Mucosa of rectum (tissue), 2 donors: ENCODE results near the gene GM2A.

Source experiments
- H3K27ac ChIP-seq, 2 donors: one replicate each; pipeline ENCODE4 v1.7.0; 2013; ENCODE audit warnings: inconsistent platforms in 2 of 2, low read depth in 2 of 2, low read length in 2 of 2
- H3K27me3 ChIP-seq, 2 donors: one replicate each; pipeline ENCODE4 v1.7.0; 2013; ENCODE audit warnings: low read length in 2 of 2; ENCODE audit not compliant: control insufficient read depth in 2 of 2, insufficient read depth in 2 of 2
- H3K36me3 ChIP-seq, 2 donors: one replicate each; pipeline ENCODE4 v1.7.0; 2013; ENCODE audit warnings: low read length in 2 of 2; ENCODE audit not compliant: control insufficient read depth in 2 of 2, insufficient read depth in 2 of 2
- H3K4me1 ChIP-seq, 2 donors: one replicate each; pipeline ENCODE4 v1.7.0; 2013; ENCODE audit warnings: low read length in 2 of 2, mild to moderate bottlenecking in 1 of 2; ENCODE audit not compliant: control insufficient read depth in 2 of 2, insufficient read depth in 2 of 2
- H3K4me3 ChIP-seq, 2 donors: one replicate each; pipeline ENCODE4 v1.7.0; 2013; ENCODE audit warnings: low read length in 2 of 2
- H3K9ac ChIP-seq, 2 donors: one replicate each; pipeline ENCODE4 v1.7.0; 2013; ENCODE audit warnings: low read length in 2 of 2, low read depth in 1 of 2, mild to moderate bottlenecking in 1 of 2
- H3K9me3 ChIP-seq, 2 donors: one replicate each; pipeline ENCODE4 v1.7.0; 2013; ENCODE audit warnings: low read length in 2 of 2; ENCODE audit not compliant: control insufficient read depth in 2 of 2
- donor health status: healthy.
- donor health status: Normal muscosa, but diverticular disease.

Gene GM2A

DNA sequence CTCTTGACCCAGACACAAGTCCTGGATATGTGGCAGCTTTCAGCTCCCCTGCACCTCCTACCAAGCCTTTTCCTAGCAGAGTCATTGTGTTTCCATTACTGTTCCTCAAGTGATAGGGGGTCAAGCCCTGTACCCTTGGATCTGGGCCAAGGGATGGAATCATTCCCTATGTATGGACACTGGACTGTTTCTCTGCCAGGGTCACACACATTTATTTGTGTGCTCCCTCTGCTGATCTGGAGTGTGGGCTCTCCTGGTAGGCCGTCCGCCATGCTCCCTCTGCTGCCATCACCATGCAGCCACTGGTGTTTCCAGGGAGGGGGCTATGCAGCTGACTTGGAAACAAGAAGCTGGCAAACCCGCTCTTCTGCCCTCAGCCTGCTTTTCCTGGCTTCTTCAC is 9.5 kb downstream of the GM2A start:
- H3K36me3 ChIP-seq: peaks cover 10 to 20% of the 10 kb centered on the region in 2 donors
- H3K4me3 ChIP-seq: no peak overlapping the region
- no peak overlapping the region for H3K27ac ChIP-seq
- no peaks in the 10 kb centered on the region for H3K27me3 ChIP-seq
- no peaks in the 10 kb centered on the region for H3K9me3 ChIP-seq
- H3K4me1 ChIP-seq: peaks cover 3 to 5% of the 10 kb centered on the region in 2 donors
- H3K9ac ChIP-seq: no peak overlapping the region

DNA sequence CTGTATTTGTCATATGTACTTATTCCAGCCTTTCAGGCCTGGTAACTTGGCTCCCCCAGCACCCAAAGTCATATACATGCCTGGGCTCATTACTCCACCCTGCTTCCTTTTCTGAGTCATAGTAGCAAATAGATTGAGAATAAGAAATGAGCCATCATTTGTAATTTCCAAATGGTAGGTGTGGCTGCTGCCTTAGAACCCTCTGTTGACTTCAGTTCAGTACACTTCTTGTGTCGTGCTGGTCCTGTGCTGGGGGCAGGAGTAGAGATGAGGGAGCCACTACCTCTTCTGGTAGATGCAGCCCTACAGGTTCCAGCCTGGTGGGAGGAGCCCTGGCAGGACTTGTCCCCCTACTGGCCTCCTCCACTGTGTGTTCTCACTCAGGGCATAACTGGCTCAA is 11.1 kb downstream of the GM2A start:
- Histone ChIP-seq H3K4me3 (no peak overlapping the region), H3K36me3 (peaks cover 10 to 29% of the 10 kb centered on the region in 2 donors), H3K9me3 (no peaks in the 10 kb centered on the region), H3K4me1 (peaks cover 0 to 5% of the 10 kb centered on the region in 2 donors), H3K27ac (no peak overlapping the region), H3K9ac (no peak overlapping the region), H3K27me3 (no peaks in the 10 kb centered on the region)

DNA sequence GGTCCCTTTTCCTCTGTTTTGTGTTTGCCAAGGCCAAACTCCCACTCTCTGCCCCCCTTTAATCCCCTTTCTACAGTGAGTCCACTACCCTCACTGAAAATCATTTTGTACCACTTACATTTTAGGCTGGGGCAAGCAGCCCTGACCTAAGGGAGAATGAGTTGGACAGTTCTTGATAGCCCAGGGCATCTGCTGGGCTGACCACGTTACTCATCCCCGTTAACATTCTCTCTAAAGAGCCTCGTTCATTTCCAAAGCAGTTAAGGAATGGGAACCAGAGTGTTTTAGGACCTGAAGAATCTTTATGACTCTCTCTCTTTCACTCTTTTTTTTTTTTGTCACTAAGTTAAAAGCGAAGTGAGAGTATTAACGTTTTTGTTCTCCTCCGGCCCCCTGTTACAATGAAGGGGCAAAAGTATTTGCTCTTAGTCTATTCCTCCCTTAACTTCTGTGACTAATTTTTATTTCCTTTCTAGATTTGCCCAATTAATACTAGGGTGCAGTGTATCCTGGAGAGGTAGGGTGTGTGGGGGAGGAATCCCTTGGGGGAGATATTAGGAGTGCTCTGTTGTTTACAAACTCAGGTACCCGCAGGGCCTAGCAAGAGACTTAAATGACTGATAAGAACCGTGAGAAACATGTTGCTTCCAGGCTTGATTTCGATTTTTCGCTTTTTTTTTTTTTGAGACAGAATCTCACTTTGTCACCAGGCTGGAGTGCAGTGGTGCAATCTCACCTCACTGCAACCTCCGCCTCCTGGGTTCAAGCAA is 14.7 kb downstream of the GM2A start:
- Histone ChIP-seq H3K4me1 (peaks cover 0 to 5% of the 10 kb centered on the region in 2 donors), H3K27ac (no peak overlapping the region), H3K27me3 (no peaks in the 10 kb centered on the region), H3K9me3 (no peaks in the 10 kb centered on the region), H3K9ac (no peak overlapping the region), H3K36me3 (peaks cover 20 to 22% of the 10 kb centered on the region in 2 donors), H3K4me3 (no peak overlapping the region)

DNA sequence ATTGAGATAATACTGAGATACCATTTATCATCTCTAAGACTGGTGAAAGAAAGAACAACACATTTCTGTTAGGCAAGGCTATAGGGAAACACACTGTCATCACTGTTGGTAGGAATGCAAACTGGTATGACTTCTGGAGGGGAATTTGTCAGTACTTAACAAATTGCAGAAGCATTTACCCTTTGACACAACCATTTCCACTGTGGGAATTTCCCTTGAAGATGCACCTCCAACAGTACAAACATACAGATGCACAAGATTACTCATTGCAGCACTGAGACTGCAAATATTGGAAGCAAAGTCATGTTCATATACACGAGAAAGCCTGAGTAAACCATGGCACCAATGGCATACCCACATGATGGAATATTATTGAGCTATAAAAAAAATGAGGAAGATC is 17.6 kb downstream of the GM2A start:
- Histone ChIP-seq H3K27me3 (no peaks in the 10 kb centered on the region), H3K4me1 (no peaks in the 10 kb centered on the region), H3K4me3 (no peak overlapping the region), H3K27ac (no peak overlapping the region), H3K9me3 (no peaks in the 10 kb centered on the region), H3K36me3 (peaks cover 20% of the 10 kb centered on the region in 2 donors), H3K9ac (no peak overlapping the region)

DNA sequence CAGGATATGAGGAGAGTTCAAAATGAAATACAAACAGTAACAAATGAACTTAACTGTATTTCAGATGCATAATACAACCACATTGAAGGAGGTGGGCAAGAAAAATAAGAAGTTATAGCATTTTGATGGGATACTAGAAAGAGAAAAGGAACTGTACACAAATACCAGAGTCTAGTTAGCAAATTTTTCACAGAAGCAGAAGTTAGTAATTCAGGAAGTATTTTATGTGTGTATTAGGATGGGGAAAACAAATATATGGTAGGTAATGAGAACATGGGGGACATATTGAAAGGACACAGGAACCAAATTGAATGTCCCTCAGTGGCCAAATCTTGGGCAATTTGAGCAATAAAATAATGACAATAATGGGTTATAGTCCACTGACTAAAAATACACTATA is 18.4 kb downstream of the GM2A start:
- peaks cover 20% of the 10 kb centered on the region in 2 donors for H3K36me3 ChIP-seq
- no peak overlapping the region for H3K4me3 ChIP-seq

DNA sequence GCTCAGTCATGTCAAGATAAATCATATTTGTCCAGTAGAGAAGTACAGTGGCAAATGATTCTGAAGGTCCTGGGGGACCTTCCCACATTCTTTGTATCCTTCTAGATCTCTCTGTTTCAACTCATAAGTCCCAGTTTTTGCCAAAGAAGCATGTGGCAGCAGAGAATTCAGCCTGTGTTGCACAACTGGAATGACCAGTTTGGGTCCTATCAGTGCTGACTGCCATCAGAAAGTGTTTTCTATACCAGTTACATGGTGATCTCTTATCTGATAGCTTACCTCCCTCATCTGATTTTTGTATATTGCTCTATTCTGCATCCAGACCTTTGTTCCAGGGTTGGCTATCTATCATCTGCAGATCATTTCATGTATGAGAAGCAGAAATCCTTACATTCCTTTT is 21.7 kb downstream of the GM2A start:
- H3K4me3 ChIP-seq: no peak overlapping the region
- H3K36me3 ChIP-seq: peaks cover 0 to 10% of the 10 kb centered on the region in 2 donors
- no peaks in the 10 kb centered on the region for H3K9me3 ChIP-seq
- H3K9ac ChIP-seq: no peak overlapping the region
- H3K27ac ChIP-seq: no peak overlapping the region
- no peaks in the 10 kb centered on the region for H3K27me3 ChIP-seq
- H3K4me1 ChIP-seq: no peaks in the 10 kb centered on the region

More for the DNA sequence above, 18.4 kb downstream of the GM2A start:
- Histone ChIP-seq H3K4me1 (no peaks in the 10 kb centered on the region), H3K9me3 (no peaks in the 10 kb centered on the region), H3K27ac (no peak overlapping the region), H3K9ac (no peak overlapping the region), H3K27me3 (no peaks in the 10 kb centered on the region)

DNA sequence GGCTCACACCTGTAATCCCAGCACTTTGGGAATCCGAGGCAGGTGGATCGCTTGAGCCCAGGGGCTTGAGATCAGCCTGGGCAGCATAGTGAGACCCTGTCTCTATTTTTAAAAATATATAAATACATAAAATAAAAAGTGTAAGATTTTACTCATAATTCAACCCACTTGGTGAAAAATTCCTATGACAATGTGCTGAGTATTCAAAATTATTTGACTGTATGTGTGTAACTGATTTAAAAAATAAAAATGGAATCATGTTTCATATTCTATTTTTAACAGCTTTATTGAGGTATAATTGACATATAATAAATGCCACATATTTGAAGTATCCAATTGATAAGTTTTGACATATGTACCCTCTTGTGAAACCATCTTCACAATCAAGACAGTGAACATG is 22.8 kb downstream of the GM2A start:
- Histone ChIP-seq H3K9ac (no peak overlapping the region), H3K36me3 (no peaks in the 10 kb centered on the region), H3K4me3 (no peak overlapping the region)

DNA sequence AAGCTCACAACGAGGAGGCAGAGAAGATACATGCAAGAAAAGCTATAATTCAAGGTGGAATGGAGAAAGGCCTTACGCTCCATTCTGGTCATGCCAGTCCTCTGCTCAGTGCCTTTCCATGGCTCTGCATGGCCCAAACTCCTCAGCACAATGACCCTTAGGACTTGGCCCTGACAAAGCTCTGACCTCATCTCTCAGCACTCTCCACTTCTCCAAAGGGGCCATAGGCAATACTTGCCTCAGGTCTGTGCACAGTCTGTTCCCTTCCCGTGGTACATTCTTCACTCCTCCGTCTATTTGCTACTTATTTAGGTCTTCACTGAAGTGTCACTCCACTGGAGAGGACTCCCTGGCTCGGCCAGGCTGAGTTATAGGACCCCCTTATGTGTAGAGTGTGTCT is 25.9 kb downstream of the GM2A start:
- H3K4me1 ChIP-seq: no peaks in the 10 kb centered on the region
- no peaks in the 10 kb centered on the region for H3K36me3 ChIP-seq
- H3K9me3 ChIP-seq: no peaks in the 10 kb centered on the region
- H3K27ac ChIP-seq: no peak overlapping the region
- H3K9ac ChIP-seq: no peak overlapping the region
- H3K4me3 ChIP-seq: no peak overlapping the region
- no peaks in the 10 kb centered on the region for H3K27me3 ChIP-seq

More for the DNA sequence above, 22.8 kb downstream of the GM2A start:
- Histone ChIP-seq H3K27ac (no peak overlapping the region), H3K9me3 (no peaks in the 10 kb centered on the region), H3K27me3 (no peaks in the 10 kb centered on the region), H3K4me1 (no peaks in the 10 kb centered on the region)

DNA sequence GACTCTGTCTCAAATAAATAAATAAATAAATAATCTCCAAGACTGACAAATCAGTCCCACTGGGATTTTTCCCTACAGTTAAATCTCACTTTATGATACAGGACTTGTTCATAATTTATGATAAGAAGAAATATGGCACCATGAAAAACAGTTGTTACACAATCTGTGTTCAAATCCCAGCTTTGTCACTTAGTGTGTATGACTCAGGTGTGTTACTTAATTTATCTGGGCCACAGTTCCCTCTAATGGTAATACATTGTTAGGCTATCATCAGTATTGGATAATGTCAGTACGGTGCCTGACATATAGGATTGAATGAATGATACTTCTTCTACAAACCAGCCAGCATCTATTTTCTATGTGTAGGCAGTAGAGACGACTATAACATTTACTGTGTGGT is 27.5 kb downstream of the GM2A start:
- Histone ChIP-seq H3K9me3 (no peaks in the 10 kb centered on the region), H3K27me3 (no peaks in the 10 kb centered on the region), H3K27ac (no peak overlapping the region)

DNA sequence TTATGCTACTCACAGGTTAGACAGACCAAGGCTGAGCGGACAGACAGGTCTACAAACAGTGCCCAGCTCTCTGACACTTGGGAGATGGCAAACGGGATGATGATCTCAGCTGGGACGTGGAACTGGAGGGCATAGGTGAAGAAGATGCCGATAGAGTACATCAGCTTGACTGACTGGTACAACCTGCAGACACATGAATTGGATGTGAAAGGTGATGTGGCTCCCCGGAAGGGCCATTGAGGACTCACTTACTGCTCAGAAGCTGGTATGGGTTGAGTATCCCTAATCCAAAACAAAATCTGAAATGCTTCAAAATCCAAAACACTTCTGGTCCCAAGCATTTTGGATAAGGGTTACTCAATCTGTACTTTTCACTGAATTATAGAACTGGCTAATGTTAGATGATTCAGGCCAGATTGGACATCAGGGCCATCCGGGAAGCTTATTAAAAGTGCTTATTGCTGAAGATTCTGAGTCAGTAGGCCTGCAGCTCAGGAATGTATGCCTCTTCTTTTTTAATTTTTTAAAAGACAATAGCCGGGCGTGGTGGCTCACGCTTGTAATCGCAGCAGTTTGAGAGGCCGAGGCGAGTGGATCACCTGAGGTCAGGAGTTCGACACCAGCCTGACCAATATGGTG is 28.1 kb downstream of the GM2A start:
- no peaks in the 10 kb centered on the region for H3K9me3 ChIP-seq
- H3K36me3 ChIP-seq: no peaks in the 10 kb centered on the region
- no peak overlapping the region for H3K4me3 ChIP-seq
- no peak overlapping the region for H3K27ac ChIP-seq
- no peak overlapping the region for H3K9ac ChIP-seq
- no peaks in the 10 kb centered on the region for H3K4me1 ChIP-seq
- no peaks in the 10 kb centered on the region for H3K27me3 ChIP-seq

More for the DNA sequence above, 27.5 kb downstream of the GM2A start:
- Histone ChIP-seq H3K9ac (no peak overlapping the region), H3K4me3 (no peak overlapping the region), H3K36me3 (no peaks in the 10 kb centered on the region), H3K4me1 (no peaks in the 10 kb centered on the region)
